IgD-negative memory B cell (primary cell): ENCODE data around the gene CTIF. TPM values are rescaled to one million over a fixed set of nuclear protein-coding genes. Genes with fewer than 3 reads are reported as not detected.

Experiments
- H3K27ac Mint-ChIP-seq, 3 donors: one replicate each; pipeline ENCODE4 v1.8.0; 2020 to 2022; ENCODE audit warnings: mild to moderate bottlenecking in 3 of 3, mixed read lengths in 3 of 3, moderate library complexity in 1 of 3
- H3K27me3 Mint-ChIP-seq: one replicate; pipeline ENCODE4 v1.8.0; 2021; ENCODE audit warnings: mixed read lengths
- H3K36me3 Mint-ChIP-seq: one replicate; pipeline ENCODE4 v1.8.0; 2020; ENCODE audit warnings: mild to moderate bottlenecking, mixed read lengths
- H3K4me1 Mint-ChIP-seq, 3 donors: one replicate each; pipeline ENCODE4 v1.8.0; 2020 to 2022; ENCODE audit warnings: mixed read lengths in 3 of 3, mild to moderate bottlenecking in 1 of 3
- H3K4me3 Mint-ChIP-seq, 4 donors: one replicate each; pipeline ENCODE4 v1.8.0; 2020 to 2022; ENCODE audit warnings: mild to moderate bottlenecking in 4 of 4, mixed read lengths in 4 of 4, moderate library complexity in 3 of 4
- H3K9me3 Mint-ChIP-seq, 3 donors: one replicate each; pipeline ENCODE4 v1.8.0; 2020 to 2021; ENCODE audit warnings: mixed read lengths in 3 of 3, mild to moderate bottlenecking in 1 of 3
- polyA plus RNA-seq: library from polyadenylated mRNA; unstranded; fragments of 300-500 nt; fragmentation: Illumina TruSeq; gene quantifications from one replicate; pipeline ENCODE4 v1.2.3, GENCODE V29; 2021

The CTIF gene
- polyA plus RNA-seq, 1 donor from 2014 or later: not detected

DNA sequence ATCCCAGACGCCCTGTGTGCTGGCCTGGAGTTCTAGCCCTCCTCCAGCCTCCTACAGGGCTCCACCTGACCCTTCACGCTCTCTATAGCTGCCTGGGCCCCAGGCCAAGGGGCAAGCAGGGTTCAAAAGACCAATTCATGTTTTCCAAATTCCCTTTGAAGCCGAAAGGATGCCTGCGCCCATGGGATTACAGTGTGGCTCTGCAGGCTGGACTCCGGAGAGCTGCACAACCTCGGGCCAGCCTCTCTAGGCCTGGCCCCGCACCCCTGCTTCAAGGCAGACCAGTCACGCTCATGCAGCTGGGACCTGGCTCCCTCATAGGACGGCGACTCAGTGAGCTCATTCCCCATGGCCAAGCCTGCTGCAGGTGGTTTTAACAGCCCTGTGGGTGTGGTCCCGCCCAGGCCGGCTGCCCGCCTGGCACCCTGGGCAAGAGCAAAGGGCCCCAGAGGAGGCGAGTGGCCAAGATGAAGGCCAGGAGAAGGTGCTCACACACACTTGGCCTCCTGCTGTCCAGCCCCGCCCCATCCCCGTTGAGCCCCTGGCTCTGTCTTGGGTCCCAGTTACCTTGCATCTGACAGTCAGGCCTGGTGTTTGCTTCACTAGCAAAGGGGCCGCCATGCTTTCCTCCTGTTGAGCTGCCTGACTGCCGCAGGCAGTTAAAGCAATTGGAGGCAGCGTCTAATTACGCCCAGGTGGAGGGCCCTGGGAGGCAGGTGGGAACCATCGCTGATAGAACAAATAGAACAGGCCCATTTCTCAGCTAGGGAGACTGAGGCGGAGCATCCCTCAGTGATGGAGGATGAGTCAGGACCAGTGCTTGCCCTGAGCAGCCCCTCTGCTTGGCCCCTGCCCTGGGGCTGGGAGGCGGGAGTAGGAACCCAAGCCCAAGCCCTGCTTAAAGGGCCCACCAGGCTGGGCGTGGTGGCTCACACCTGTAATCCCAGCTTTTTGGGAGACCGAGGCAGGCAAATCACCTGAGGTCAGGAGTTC, 355.1 kb downstream of the CTIF start:
- H3K9me3 Mint-ChIP-seq: no peaks in the 10 kb centered on the region
- H3K4me3 Mint-ChIP-seq: no peak overlapping the region
- H3K36me3 Mint-ChIP-seq: peaks cover 3% of the 10 kb centered on the region
- peaks cover 12 to 15% (median 14%) of the 10 kb centered on the region in 3 donors for H3K4me1 Mint-ChIP-seq
- H3K27ac Mint-ChIP-seq: peak overlapping the region in 1 of 3 donors; percentile 68
- no peaks in the 10 kb centered on the region for H3K27me3 Mint-ChIP-seq

DNA sequence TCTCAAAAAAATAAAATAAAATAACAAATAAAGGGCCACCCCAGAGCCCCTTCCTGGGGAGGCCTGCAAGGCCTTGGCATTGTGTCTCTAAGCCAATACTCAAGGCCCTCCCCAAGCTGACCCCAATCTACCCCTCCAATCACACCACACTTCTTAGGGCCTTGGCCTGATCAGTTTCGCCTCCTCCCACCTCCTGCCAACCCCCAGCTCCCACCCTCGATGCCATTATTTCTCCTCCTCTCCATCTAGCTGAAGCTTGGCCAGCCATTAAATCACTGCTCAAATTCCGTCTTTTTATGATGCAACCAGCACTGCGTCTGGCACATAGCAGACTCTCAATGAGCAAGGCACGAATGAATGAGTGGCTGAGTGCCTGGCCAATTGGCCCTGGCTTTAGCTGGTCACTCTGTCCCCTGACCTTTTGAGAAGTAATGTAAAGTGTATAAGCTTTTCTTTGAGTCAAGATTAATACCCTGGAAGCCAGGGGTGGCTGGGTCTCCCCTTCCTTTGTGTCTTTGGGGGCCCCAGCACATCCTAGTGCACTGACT, 356.0 kb downstream of the CTIF start:
- Mint-ChIP-seq H3K36me3 (peaks cover 3% of the 10 kb centered on the region), H3K27me3 (no peaks in the 10 kb centered on the region), H3K4me3 (no peak overlapping the region), H3K9me3 (peaks cover 0 to 6% (median 1%) of the 10 kb centered on the region in 3 donors), H3K27ac (no peak overlapping the region), H3K4me1 (peaks cover 12 to 17% (median 15%) of the 10 kb centered on the region in 3 donors)

DNA sequence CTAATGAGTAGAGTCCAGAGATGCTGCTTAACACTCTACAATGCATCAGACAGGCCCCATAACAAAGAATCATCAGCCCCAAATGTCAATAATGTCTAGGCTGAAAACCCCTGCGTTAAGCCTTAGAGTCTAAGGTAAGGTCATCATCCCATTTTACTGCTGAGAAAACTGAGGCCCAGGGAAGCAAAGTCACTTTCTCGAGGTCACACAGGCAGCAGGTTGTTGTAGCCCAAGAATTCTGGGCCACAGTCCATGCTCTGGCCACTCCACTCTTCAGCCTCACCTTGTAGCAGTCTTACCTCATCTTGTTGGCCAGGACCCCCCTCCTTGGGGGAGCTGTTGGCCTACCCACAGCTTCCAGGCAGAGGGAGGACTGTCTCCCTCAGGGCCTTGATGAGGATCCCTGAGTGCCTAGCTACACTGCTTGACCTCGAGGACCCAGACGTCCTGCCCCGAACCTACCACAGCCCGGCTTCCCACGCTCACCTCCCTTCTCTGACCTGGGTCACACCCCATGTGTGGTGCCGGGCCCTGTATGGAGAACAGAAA, 357.6 kb downstream of the CTIF start:
- Mint-ChIP-seq H3K27ac (peak overlapping the region; percentile 7 to 90 (median 86)), H3K36me3 (peaks cover 3% of the 10 kb centered on the region), H3K4me3 (peak overlapping the region in 1 of 4 donors; percentile 79), H3K9me3 (peaks cover 0 to 6% (median 1%) of the 10 kb centered on the region in 3 donors), H3K27me3 (no peaks in the 10 kb centered on the region), H3K4me1 (peaks cover 12 to 18% (median 15%) of the 10 kb centered on the region in 3 donors)

DNA sequence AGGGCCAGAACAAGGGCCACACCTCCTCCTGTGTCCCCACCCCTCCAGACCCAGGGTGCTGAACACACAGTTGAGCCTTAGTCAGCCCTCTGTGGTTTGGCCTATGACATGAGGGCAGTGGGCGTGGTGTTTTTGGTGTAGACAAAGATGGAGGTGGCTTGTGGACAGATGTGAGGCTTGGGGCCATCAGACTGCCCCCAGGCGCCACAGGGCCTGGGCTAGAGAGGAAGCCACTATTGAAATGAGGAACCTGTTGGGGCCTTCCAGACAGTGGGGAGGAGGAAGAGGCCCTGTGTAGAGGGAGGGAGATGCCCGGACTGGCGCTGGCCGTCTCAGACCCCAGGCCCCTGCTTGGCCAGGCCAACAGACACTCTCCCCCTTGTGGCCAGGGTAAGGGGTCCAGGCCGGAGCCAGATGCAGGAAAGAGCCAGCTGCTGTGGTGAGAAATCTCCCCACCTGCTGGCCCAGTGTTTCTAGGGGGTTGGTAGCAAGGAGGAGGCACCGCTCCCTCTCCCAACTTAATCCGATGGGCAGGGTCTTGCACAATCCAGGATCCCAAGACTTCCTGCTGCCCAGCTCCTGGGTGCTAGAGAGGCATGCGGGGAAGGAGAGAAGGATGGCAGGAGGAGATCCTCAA, 358.2 kb downstream of the CTIF start:
- Mint-ChIP-seq H3K9me3 (peaks cover 0 to 6% (median 1%) of the 10 kb centered on the region in 3 donors), H3K27ac (peak overlapping the region; percentile 7 to 90 (median 86))

DNA sequence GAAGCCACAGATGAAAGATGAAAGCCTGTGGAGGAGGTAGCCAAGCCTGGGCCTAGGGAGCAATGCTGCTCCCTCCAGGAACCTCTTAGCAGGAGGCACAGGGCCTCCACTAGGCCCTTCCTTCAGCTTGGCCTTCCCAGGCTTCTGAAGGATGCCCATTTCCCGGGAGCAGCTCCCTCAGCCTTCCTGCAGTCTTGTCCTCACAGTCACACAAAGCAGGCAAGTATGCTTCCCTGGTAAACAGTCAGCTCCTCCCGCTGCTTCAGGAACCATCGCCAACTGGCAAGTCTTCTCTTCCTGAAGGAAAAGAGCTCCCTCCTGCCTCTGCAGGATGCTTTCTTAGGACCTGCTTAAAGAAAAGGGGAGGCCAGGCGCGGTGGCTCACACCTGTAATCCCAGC, 358.7 kb downstream of the CTIF start:
- Mint-ChIP-seq H3K4me1 (peaks cover 12 to 18% (median 15%) of the 10 kb centered on the region in 3 donors), H3K27ac (no peak overlapping the region), H3K36me3 (peaks cover 3% of the 10 kb centered on the region), H3K27me3 (no peaks in the 10 kb centered on the region), H3K9me3 (peaks cover 0 to 6% (median 1%) of the 10 kb centered on the region in 3 donors), H3K4me3 (no peak overlapping the region)

More for the DNA sequence above, 358.2 kb downstream of the CTIF start:
- Mint-ChIP-seq H3K4me3 (peak overlapping the region in 1 of 4 donors; percentile 79), H3K36me3 (peaks cover 3% of the 10 kb centered on the region), H3K4me1 (peaks cover 12 to 18% (median 15%) of the 10 kb centered on the region in 3 donors), H3K27me3 (no peaks in the 10 kb centered on the region)

DNA sequence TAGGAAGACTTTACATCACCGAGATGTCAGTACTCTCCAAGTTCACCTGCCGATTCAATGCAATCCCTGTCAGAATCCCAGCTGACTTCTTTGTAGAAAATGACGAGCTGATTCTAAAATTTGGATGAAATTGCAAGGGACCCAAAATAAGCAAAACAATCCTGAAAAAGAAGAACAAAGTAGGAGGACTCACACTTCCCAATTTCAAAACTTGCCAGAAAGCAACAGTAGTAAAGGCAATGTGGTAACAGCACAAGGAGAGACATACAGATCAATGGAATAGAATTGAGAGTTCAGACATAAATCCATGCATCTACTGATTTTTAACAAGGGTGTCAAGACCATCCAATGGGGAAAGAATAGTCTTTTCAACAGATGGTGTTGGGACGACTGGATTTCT, 359.7 kb downstream of the CTIF start:
- no peak overlapping the region for H3K4me3 Mint-ChIP-seq
- H3K4me1 Mint-ChIP-seq: peaks cover 12 to 18% (median 15%) of the 10 kb centered on the region in 3 donors
- peaks cover 0 to 6% (median 1%) of the 10 kb centered on the region in 3 donors for H3K9me3 Mint-ChIP-seq
- peaks cover 3% of the 10 kb centered on the region for H3K36me3 Mint-ChIP-seq
- no peak overlapping the region for H3K27ac Mint-ChIP-seq
- H3K27me3 Mint-ChIP-seq: peaks cover 2% of the 10 kb centered on the region

DNA sequence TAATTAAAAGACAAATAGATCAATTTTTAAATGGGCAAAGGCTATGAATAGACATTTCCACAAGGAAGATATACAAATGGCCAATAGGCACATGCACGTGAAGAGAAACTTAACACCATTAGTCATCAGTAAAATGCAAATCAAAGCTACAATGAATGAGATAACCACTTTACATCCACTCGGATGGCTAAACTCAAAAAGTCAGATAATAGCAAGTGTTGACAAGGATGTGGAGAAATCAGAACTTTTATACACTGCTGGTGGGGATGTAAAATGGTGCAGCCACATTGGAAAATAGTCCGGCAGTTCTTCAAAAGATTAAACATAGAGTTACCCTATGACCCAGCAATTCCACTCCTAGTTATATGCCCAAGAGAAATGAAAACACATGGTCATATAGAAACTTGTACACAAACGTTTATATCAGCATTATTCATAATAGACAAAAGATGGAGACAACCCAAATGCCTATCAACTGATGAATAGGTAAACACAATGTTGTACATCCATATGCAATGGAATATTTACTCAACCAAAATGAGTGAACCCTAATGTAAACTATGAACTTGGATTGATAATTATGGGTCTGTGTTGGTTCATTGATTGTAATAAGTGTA, 360.8 kb downstream of the CTIF start:
- Mint-ChIP-seq H3K27me3 (peaks cover 5% of the 10 kb centered on the region), H3K36me3 (peaks cover 5% of the 10 kb centered on the region), H3K27ac (no peak overlapping the region), H3K9me3 (peaks cover 5 to 12% (median 7%) of the 10 kb centered on the region in 3 donors), H3K4me3 (peak overlapping the region in 1 of 4 donors; percentile 21), H3K4me1 (peaks cover 12 to 18% (median 15%) of the 10 kb centered on the region in 3 donors)

DNA sequence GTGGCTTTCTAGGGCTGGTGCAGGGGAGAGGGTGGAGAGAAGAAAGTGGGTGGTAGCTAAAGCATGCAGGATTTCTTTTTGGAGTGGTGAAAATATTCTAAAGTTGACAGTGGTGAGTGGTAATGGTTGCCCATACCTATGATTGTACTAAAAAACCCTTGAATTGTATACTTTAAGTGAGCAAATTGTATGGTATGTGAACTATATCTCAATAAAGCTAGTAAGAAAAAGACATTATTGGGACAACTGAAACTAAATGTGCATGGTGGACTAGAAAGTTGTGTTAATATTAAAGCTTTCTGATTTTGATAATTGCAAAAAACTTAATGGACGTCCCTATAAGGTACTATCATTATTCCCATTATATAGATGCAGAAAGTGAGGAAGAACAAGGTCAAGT, 361.6 kb downstream of the CTIF start:
- H3K9me3 Mint-ChIP-seq: peaks cover 5 to 12% (median 7%) of the 10 kb centered on the region in 3 donors
- no peak overlapping the region for H3K27ac Mint-ChIP-seq
- peaks cover 5% of the 10 kb centered on the region for H3K36me3 Mint-ChIP-seq
- peaks cover 12 to 18% (median 15%) of the 10 kb centered on the region in 3 donors for H3K4me1 Mint-ChIP-seq
- no peak overlapping the region for H3K4me3 Mint-ChIP-seq
- H3K27me3 Mint-ChIP-seq: peaks cover 5% of the 10 kb centered on the region

DNA sequence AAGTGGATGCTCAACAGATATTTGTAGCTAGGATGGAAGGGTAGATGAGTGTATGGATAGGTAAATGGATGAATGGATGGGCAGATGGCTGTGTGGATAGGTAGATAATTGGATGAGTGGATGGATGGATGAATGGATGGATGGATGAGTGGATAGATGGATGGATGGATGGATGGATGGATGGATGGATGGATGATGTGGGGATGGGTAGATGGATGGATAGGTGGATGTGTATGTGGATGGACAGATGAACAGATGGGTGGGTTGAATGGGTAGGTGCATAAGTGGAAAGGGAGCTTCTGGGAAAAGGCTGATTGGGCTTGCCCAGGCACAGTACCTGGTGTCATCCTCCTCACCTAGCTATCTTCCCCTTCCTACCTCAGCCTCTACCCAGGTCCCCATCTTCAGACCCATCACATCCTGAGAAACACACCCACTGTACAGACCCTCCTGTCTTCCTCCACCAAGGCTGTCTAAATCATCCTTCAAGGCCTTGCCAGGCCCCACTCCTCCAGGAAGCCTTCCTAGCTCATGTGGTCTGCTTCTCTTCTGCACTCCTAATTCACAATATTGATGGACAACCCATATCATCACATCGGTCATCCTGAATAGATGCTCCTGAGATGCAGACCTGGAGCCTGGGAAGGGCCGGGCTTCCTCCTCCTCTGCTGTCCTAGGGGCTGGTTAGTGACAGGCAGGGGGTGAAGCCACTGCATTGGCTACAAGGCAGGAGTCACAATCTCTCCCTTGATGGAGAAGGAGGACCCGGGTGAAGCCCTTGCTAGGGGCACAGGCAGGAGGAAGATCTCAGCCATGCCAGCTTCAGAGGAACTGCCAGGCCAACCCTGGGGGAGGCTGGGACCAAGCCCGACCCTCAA, 362.6 kb downstream of the CTIF start:
- H3K27ac Mint-ChIP-seq: no peak overlapping the region
- H3K4me1 Mint-ChIP-seq: peaks cover 8 to 13% (median 11%) of the 10 kb centered on the region in 3 donors
- peaks cover 5% of the 10 kb centered on the region for H3K27me3 Mint-ChIP-seq
- H3K4me3 Mint-ChIP-seq: no peak overlapping the region
- peaks cover 5% of the 10 kb centered on the region for H3K36me3 Mint-ChIP-seq
- H3K9me3 Mint-ChIP-seq: peaks cover 5 to 12% (median 7%) of the 10 kb centered on the region in 3 donors

DNA sequence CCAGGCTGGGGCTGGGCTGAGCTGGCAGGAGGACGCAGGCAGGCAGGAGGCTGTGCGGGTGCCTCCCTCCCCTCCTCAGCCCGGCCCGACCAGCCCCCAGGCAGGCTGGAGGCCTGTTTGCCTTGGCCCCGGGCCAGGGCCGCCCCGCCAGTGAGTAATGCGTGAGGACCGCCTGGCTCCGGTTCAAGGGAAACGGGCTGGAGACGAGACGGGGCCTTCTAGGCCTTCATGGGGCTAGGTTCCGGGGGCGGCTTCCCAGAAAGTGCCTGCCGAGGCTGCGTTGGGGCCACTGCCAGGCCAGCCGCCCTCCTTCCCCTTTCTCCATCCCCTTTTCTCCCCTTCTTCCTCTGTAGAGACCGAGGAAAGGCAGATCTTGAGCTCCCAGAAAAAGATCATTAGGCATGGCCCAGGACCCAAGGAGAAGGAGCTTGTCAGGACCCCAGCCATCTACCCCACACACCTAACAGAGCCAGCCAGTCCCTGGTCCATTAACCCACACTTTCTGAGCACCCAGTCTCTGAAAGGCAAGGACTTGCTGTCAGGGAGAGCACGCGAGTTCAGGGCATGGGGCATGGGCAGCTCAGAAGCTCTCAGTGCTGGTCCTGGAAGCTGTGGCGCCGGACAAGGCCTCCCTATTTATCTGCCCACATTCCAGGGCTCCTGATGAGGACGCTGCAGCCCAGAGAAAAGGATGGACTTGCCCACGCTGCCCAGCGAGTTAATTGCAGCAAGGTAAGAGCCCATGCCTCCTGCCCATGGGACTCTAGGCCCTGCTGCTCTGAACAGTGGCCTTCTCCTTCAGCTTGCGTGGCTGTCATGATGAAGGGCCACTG, 363.4 kb downstream of the CTIF start:
- Mint-ChIP-seq H3K36me3 (peaks cover 5% of the 10 kb centered on the region), H3K4me3 (no peak overlapping the region), H3K27me3 (peaks cover 5% of the 10 kb centered on the region), H3K9me3 (peaks cover 5 to 12% (median 7%) of the 10 kb centered on the region in 3 donors), H3K27ac (no peak overlapping the region), H3K4me1 (peaks cover under 1 to 4% (median 3%) of the 10 kb centered on the region in 3 donors)

DNA sequence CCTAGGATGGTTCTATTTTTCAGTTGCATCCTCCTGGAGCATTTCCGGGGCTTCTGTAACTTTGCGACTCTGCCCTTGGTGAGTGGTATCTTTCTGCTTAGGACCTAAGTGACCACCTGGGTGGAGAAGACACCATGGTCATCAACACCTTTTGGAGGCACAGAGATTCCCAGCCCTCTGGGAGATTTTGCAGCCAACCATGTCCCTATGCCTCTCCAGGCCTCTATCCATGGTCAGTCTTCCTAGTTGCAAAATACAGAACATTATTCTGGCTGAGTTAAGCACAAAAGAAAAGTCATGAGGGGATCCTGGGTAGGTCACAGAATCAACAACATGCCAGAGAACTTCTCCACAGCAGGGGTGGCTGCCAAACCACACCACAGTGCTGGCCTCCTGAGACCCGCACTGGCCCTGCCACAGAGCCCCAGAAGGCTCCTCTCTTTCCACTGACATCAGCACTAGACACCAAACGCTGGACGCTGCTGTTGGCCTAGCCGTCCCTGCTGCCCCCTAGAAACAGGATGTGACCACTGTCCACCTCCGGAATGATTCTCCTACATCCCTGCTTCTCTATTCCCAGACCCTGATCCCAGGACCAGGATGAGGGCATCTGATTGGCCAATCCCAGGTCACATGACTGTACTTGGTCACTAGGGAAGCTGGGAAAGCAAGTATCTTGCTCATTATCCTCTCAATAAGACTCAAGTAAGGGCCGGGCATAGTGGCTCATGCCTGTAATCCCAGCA, 364.2 kb downstream of the CTIF start:
- peaks cover 5 to 12% (median 7%) of the 10 kb centered on the region in 3 donors for H3K9me3 Mint-ChIP-seq
- peaks cover 5% of the 10 kb centered on the region for H3K27me3 Mint-ChIP-seq
- no peak overlapping the region for H3K27ac Mint-ChIP-seq
- peaks cover 5% of the 10 kb centered on the region for H3K36me3 Mint-ChIP-seq
- no peak overlapping the region for H3K4me3 Mint-ChIP-seq
- H3K4me1 Mint-ChIP-seq: peaks cover 0 to 3% (median 1%) of the 10 kb centered on the region in 3 donors

DNA sequence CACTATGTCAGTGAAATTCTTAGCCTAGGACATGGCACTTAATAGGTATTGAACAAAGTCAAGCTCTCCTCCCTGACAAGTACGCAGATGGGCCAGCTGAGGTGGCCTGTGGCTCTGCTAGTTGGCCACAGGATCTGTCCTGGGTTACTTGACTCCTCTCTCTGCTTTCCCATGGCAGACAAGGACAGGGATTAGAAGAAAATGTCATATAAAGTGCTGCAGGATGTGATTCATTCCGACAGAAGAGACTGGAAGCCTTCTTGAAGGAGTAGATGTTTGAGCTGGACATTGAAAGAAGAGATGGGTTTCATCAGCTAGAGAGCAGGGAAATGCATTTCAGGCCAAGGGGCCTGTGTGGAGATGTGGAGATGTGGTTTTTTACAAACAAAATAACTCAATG, 365.3 kb downstream of the CTIF start:
- Mint-ChIP-seq H3K36me3 (peaks cover 3% of the 10 kb centered on the region), H3K4me3 (peak overlapping the region in 1 of 4 donors; percentile 25), H3K9me3 (peaks cover 5 to 12% (median 7%) of the 10 kb centered on the region in 3 donors), H3K27me3 (peaks cover 5% of the 10 kb centered on the region), H3K4me1 (peaks cover 0 to 3% (median 1%) of the 10 kb centered on the region in 3 donors), H3K27ac (no peak overlapping the region)
